ENCODE results near the gene SLCO2A1.

Gene SLCO2A1

DNA sequence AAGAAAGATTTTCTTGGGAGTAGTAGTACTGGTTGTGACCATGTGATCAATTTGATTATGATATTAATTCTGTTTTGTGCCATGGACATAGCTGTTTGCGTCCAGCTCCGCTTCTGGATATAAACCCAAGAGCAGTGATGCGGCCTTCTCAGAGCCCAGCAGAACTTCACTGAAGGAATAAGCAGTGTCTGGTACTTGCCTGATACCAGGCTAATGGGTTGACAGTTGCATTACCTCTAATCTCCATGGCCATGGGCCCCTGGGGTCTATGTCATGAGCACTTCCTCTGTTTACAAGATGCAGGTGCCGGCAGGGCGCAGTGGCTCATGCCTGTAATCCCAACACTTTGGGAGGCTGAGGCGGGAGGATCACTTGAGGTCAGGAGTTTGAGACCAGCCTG is 97.7 kb downstream of the SLCO2A1 start:
- no peak for TF ChIP-seq CTCF (IDR thresholded peaks at IDR 0.05; ENCODE audit: low read depth, low read length)
- peaks cover 6% of the 10 kb centered on the region; the same call in 1 of the 2 replicates for H3K27me3 ChIP-seq
- no peaks in the 10 kb centered on the region; the same call in 1 of the 2 replicates for H3K9me3 ChIP-seq
- H3K4me3 ChIP-seq (ENCODE audit: low read depth, low read length), result no peak overlapping the region
- H3K36me3 ChIP-seq, result no peaks in the 10 kb centered on the region
- no peaks in the 10 kb centered on the region; the same call in 1 of the 2 replicates for H3K4me1 ChIP-seq
- no peak for DNase-seq

DNA sequence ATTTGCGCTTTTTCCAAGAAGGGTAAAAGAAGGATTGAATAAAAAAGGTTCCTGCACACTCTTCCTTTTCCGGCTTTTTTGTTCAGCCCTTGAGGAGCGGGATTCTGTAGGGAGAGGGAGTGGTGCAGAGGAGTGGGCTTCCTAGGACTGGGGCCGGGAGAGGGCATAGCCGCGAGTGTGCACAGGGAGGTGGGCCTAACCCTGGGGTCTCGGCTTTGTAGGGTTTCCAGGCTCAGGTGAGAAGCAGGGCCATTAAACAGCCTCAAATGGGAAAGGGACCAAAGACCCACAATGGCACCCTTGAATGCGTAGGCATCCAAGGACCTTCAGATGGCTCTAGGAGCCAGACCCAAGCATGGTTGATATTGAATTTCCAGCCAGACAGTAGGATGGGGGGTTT is 98.6 kb downstream of the SLCO2A1 start:
- no peak overlapping the region for H3K4me3 ChIP-seq (ENCODE audit: low read depth, low read length)
- H3K36me3 ChIP-seq, result no peaks in the 10 kb centered on the region
- peaks cover 6% of the 10 kb centered on the region; the same call in 1 of the 2 replicates for H3K27me3 ChIP-seq
- no peak for TF ChIP-seq CTCF (IDR thresholded peaks at IDR 0.05; ENCODE audit: low read depth, low read length)
- DNase-seq, result no peak
- H3K4me1 ChIP-seq, result no peaks in the 10 kb centered on the region; the same call in 1 of the 2 replicates
- no peaks in the 10 kb centered on the region; the same call in 1 of the 2 replicates for H3K9me3 ChIP-seq

DNA sequence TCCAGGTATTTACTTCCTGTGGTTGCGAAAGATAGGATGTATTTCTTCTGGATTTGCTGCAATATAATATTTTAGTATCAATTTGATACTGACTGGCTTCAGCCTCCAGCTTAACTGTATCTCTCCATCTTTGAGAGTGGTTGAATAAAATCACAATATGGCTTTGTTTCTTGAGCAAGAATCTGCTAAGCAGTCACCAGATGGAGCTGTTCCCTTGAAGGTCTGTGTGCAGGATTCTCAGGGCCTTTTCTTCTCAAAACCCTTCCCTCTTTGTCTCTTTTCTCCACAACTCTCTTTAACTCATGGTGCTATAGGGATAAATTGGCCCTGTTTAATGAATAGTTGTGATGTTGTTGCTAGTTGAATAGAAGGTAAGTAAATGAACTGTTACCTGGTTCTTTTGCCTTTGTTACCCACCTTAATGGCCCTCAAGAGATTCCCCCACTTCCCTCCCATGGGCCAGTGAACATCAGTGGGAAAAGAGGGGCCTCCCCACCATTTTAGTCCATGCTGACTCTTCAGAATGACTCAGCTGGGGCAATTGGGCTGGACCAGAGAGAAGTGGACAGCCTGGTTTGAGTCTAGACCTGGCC is 99.3 kb downstream of the SLCO2A1 start:
- peak; percentile 51 for DNase-seq
- no peak overlapping the region for H3K4me3 ChIP-seq (ENCODE audit: low read depth, low read length)
- no peaks in the 10 kb centered on the region; the same call in 1 of the 2 replicates for H3K4me1 ChIP-seq
- H3K36me3 ChIP-seq, result no peaks in the 10 kb centered on the region
- H3K9me3 ChIP-seq, result no peaks in the 10 kb centered on the region; the same call in 1 of the 2 replicates
- TF ChIP-seq CTCF (IDR thresholded peaks at IDR 0.05; ENCODE audit: low read depth, low read length), result peak; percentile 84
- H3K27me3 ChIP-seq, result peaks cover 6% of the 10 kb centered on the region; the same call in 1 of the 2 replicates

DNA sequence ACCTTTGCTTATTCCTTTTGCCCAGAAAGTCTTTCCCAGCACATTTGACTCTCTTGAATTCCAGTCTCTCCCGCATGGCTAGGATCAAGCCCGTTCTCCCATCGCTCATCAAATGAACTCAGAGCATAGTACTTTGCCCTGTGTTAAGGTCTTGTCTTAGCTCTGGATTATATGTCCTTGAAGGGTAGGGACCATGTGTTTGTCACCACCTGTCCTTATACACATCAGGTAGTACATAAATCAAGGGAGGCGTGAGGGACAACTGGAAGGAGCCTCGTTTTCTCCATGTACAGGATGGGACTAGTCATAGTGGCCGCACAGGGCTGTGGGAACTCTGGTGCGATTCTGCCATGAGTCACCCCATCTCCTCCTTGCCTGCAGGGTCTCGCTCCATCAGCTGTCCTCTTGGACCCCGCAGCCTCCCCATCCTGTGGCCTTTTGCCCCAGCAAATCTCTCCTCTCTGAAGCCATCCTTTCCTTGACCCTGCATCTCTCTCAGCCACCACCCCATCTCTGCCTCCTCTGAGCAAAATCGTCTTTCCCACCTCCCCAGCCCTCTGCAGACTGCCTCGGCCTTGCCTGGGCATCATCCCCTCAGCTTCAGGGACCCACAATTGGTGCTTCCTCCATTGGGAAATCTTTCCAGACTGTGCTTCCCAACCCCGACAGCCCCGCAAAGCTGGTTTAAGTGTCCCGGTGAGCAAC is 100.7 kb downstream of the SLCO2A1 start:
- H3K27me3 ChIP-seq, result peaks cover 6% of the 10 kb centered on the region; the same call in 1 of the 2 replicates
- TF ChIP-seq CTCF (IDR thresholded peaks at IDR 0.05; ENCODE audit: low read depth, low read length), result no peak
- H3K9me3 ChIP-seq, result no peaks in the 10 kb centered on the region; the same call in 1 of the 2 replicates
- H3K4me1 ChIP-seq, result no peaks in the 10 kb centered on the region; the same call in 1 of the 2 replicates
- no peak for DNase-seq
- no peak overlapping the region for H3K4me3 ChIP-seq (ENCODE audit: low read depth, low read length)
- no peaks in the 10 kb centered on the region for H3K36me3 ChIP-seq

GRCh38 chr3:133928136-133928893 is 101.4 kb downstream of the SLCO2A1 start:
- DNase-seq, result no peak
- no peak overlapping the region for H3K4me3 ChIP-seq (ENCODE audit: low read depth, low read length)

More at GRCh38 chr3:133928136-133928893, 101.4 kb downstream of the SLCO2A1 start:
- TF ChIP-seq CTCF (IDR thresholded peaks at IDR 0.05; ENCODE audit: low read depth, low read length), result no peak
- no peaks in the 10 kb centered on the region; the same call in 1 of the 2 replicates for H3K9me3 ChIP-seq
- H3K36me3 ChIP-seq, result no peaks in the 10 kb centered on the region
- peaks cover 6% of the 10 kb centered on the region; the same call in 1 of the 2 replicates for H3K27me3 ChIP-seq
- no peaks in the 10 kb centered on the region; the same call in 1 of the 2 replicates for H3K4me1 ChIP-seq

Data from BE2C (cell line).